Kidney (tissue), 14 donors: Measurements from ENCODE around the gene TRAPPC4. TPM values are rescaled to one million over a fixed set of nuclear protein-coding genes. Genes with fewer than 3 reads are reported as not detected.

Experiments used
- DNase-seq, 5 donors: peaks; one replicate each; pipeline ENCODE4 v3.0.0-alpha.2; 2013 to 2020
- FAIRE-seq: peaks from 2 replicates; lab custom pipeline; 2012; peaks lifted over from hg19 to GRCh38; lab: Jason Lieb, UNC
- H3K27ac ChIP-seq, 2 donors: one replicate each; pipeline ENCODE4 v1.7.0; 2013; ENCODE audit warnings: low read depth in 2 of 2, low read length in 2 of 2, inconsistent platforms in 1 of 2
- H3K27me3 ChIP-seq: one replicate; pipeline ENCODE4 v1.7.1; 2013; ENCODE audit warnings: low read length, inconsistent platforms; ENCODE audit not compliant: control insufficient read depth, insufficient read depth
- H3K36me3 ChIP-seq, 3 donors: one replicate each; pipeline versions ENCODE4 v1.7.0 to v1.7.1; 2013; ENCODE audit warnings: low read length in 3 of 3, control low read depth in 1 of 3, inconsistent platforms in 1 of 3; ENCODE audit not compliant: insufficient read depth in 3 of 3, control insufficient read depth in 2 of 3
- H3K4me1 ChIP-seq, 3 donors: one replicate each; pipeline versions ENCODE4 v1.7.0 to v1.7.1; 2013; ENCODE audit warnings: low read length in 3 of 3, inconsistent platforms in 1 of 3, low read depth in 1 of 3; ENCODE audit not compliant: control insufficient read depth in 2 of 3, insufficient read depth in 2 of 3
- H3K4me3 ChIP-seq, 3 donors: one replicate each; pipeline versions ENCODE4 v1.7.0 to v1.8.1; 2013; ENCODE audit warnings: low read length in 3 of 3, control low read depth in 1 of 3, inconsistent platforms in 1 of 3
- H3K9ac ChIP-seq, 3 donors: one replicate each; pipeline versions ENCODE4 v1.7.0 to v1.7.1; 2013; ENCODE audit warnings: low read length in 3 of 3, control low read depth in 1 of 3, inconsistent platforms in 1 of 3
- H3K9me3 ChIP-seq, 3 donors: one replicate each; pipeline versions ENCODE4 v1.7.0 to v1.7.1; 2013; ENCODE audit warnings: low read length in 3 of 3, control low read depth in 1 of 3, inconsistent platforms in 1 of 3; ENCODE audit not compliant: control insufficient read depth in 2 of 3, insufficient read depth in 1 of 3
- CTCF ChIP-seq: IDR thresholded peaks from 3 replicates; pipeline ENCODE4 v1.5.1; 2012; ENCODE audit warnings: mild to moderate bottlenecking, moderate library complexity, borderline replicate concordance; ENCODE audit not compliant: insufficient read depth; ENCODE audit errors: extremely low read depth
- intact Hi-C: fragments of 100-400 bp; cut with DNase I; formaldehyde crosslinking; loops from one replicate; pipeline ENCODE4 v1.11.1; 2022
- polyA plus RNA-seq: library from polyadenylated mRNA; stranded (reverse); fragments of 350-450 nt; fragmentation: Illumina TruSeq; extraction: RNeasy Lipid Tissue Mini Kit (QIAGEN cat#74804); gene quantifications from one replicate; pipeline ENCODE4 v1.2.3, GENCODE V29; 2014; ENCODE audit warnings: low read depth, low replicate concordance; ENCODE audit not compliant: insufficient read depth
- total RNA-seq: library from RNA; stranded (reverse); fragmentation: NEBNext Ultra II Directional; extraction: Animal tissue kit (Norgen Biotek cat#: 25700); gene quantifications from one replicate; pipeline ENCODE4 v1.2.1, GENCODE V29; 2021
- donor health status: control.
- donor health status: control.
- donor health status: control.
- donor health status: control.
- donor health status: control.
- donor health status: DM: yes; HTN: yes; CAD: no.
- donor health status: Normal renal cell carcinoma (clear cell type).

Gene TRAPPC4
- total and polyA plus RNA-seq, 2 donors from 2014 or later = 82.6 to 136 TPM

GRCh38 chr11:119021631-119022030, 3.1 kb downstream of the TRAPPC4 start:
- H3K27ac ChIP-seq = no peak overlapping the region
- peaks cover 9 to 37% (median 23%) of the 10 kb centered on the region in 3 donors for H3K36me3 ChIP-seq
- H3K9me3 ChIP-seq = no peaks in the 10 kb centered on the region
- no peak overlapping the region for H3K9ac ChIP-seq
- no peak for FAIRE-seq
- no peaks in the 10 kb centered on the region for H3K27me3 ChIP-seq
- DNase-seq = no peak
- H3K4me1 ChIP-seq = peaks cover 0 to 47% (median 37%) of the 10 kb centered on the region in 3 donors
- no peak overlapping the region for H3K4me3 ChIP-seq
- no peak for TF ChIP-seq CTCF
- intact Hi-C loops = no loop called here

GRCh38 chr11:119023741-119024140, 5.2 kb downstream of the TRAPPC4 start:
- Histone ChIP-seq H3K9me3 (no peaks in the 10 kb centered on the region), H3K27me3 (no peaks in the 10 kb centered on the region), H3K9ac (no peak overlapping the region), H3K4me1 (peaks cover 1 to 57% (median 47%) of the 10 kb centered on the region in 3 donors), H3K36me3 (peaks cover 9 to 47% (median 33%) of the 10 kb centered on the region in 3 donors), H3K27ac (no peak overlapping the region), H3K4me3 (no peak overlapping the region)
- intact Hi-C loops = no loop called here
- no peak for TF ChIP-seq CTCF
- no peak for DNase-seq
- FAIRE-seq = no peak

GRCh38 chr11:119024430-119025098, 6.0 kb downstream of the TRAPPC4 start:
- Histone ChIP-seq H3K4me1 (peaks cover 5 to 62% (median 53%) of the 10 kb centered on the region in 3 donors), H3K9me3 (no peaks in the 10 kb centered on the region), H3K36me3 (peaks cover 9 to 47% (median 33%) of the 10 kb centered on the region in 3 donors), H3K27me3 (no peaks in the 10 kb centered on the region), H3K4me3 (peak overlapping the region in 2 of 3 donors; percentile 53 to 91), H3K27ac (peak overlapping the region; percentile 60 to 66), H3K9ac (no peak overlapping the region)
- FAIRE-seq (no peak), DNase-seq (no peak)
- no peak for TF ChIP-seq CTCF
- intact Hi-C loops = no loop called here

- intact Hi-C loops = no loop called here
- Histone ChIP-seq H3K36me3 (peaks cover 9 to 47% (median 31%) of the 10 kb centered on the region in 3 donors), H3K27me3 (no peaks in the 10 kb centered on the region), H3K9ac (no peak overlapping the region), H3K9me3 (no peaks in the 10 kb centered on the region), H3K27ac (peak overlapping the region; percentile 47 to 66), H3K4me1 (peaks cover 5 to 57% (median 53%) of the 10 kb centered on the region in 3 donors), H3K4me3 (peak overlapping the region in 2 of 3 donors; percentile 70 to 91)
- no peak for TF ChIP-seq CTCF
- DNase-seq = no peak
- FAIRE-seq = no peak
Observed at GRCh38 chr11:119025099-119025473, 6.5 kb downstream of the TRAPPC4 start.
